ENCODE measurements around the gene MED12L.

Gene MED12L

DNA sequence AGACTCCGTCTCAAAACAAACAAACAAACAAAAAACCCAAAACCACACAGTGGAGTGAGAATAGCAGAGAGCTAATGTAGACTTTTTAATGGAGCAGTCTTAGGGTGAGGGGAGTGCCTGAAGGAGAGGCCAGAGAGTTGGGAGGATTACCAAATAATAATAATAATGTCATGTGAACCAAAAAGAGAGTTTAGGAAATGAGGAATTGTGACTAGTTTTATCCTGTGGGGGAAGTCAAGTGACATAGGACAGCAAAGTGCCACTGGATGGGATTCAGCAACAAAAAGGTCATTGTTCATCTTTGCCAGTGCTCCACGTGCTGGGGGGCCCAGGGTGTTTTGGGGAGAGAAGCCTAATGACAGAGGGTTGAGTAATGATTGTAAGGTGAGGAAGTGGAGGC, 218.3 kb downstream of the MED12L start:
- DNase-seq = no peak

DNA sequence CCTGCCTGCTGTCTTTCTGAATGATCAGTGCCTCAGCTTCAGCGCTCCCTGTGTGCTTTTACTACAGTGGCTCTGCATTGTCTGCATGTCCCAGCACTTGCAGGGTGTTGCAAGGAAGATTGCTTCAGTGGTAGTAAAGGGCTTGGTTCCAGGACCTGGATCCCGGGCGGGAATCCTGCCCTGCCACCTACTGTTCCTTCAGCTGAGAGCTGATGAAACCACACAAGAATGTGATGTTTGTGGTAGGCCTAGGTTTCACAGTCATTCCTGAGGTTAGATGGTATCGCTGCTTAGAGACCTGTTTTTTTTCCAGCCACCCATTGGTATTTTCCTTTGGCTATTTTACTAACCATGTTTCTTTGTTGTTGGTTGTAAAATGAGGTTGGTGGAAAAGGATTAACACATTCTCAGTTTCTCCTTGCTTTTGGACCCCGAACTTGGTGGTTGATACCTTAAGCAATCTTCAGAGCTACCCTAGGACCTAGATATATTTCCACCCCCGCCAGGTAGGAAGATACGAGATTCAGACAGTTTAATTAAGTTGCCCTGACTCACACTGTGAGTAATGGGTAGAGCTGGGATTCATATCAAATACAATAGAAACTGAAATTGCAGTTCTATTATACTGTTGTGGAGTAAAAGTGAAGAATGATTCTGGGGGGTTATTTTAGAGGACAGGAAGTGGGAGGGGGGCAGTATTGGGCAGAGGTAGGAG, 219.8 kb downstream of the MED12L start:
- DNase-seq = no peak

DNA sequence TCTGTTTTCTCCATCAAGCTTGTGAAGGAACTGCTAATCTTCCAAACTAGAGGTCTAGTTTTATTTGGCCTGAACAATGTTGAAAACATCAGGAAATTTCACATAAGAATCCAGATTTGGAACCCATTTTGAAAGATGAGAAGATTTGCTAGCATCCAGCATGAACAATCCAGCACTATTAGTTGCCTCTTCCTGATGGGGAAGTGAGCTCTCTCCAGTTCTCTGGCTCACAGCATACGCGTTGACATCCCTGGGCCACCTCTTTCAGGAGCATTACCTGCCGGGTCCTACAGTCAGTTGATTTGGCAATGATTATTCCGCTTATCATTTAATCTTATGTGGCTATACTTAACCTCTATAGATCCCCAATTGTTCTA, 220.3 kb downstream of the MED12L start:
- no peak for DNase-seq

DNA sequence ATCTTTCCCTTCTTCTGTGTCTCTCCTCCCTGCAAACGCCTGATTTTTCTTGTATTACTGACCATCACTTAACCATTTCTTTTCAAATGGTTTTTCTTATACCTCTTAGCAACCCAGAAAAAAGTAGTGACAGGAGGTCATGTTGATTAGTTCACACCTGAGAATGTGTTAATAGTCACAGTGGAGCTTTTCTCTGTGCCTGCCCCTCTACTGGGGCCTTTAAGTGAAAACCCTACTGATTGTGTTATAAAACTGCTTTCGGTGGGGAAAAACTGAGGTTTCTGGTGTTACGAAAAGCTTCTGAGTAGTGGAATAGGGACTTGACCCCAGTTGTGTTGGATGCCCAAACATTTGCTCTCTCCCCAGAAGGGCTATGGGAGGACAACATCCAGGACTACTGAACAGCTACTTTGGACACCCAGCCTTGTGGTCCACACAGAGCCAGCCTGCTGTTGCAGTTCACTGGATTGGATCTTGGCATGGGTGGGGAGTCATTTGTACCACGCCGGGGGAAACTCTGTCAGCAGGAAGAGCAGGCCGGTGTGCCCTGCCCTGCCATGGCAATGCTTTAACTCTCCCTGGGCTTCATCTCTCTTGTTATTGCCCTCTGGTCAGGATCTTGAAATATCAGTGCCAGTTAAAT, 220.8 kb downstream of the MED12L start:
- no peak for DNase-seq

DNA sequence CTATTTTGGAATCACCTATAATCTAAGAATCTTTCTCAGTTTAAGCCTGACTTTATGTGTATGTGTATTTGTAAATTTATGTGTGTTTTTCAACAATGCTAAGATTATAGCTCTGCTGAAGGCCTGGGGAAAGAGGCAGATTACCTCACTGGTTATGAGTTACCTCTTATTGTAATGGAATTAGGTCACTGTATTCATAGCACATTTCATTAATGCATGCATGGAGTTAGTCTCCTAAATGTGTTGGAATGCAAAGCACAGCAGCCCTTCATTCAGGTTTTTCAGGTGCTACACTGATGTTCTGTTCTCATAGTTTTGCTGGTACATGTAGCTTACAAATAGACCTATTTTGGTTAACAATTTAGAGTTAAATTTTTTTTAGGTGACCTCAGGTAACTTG, 221.7 kb downstream of the MED12L start:
- no peak for DNase-seq

DNA sequence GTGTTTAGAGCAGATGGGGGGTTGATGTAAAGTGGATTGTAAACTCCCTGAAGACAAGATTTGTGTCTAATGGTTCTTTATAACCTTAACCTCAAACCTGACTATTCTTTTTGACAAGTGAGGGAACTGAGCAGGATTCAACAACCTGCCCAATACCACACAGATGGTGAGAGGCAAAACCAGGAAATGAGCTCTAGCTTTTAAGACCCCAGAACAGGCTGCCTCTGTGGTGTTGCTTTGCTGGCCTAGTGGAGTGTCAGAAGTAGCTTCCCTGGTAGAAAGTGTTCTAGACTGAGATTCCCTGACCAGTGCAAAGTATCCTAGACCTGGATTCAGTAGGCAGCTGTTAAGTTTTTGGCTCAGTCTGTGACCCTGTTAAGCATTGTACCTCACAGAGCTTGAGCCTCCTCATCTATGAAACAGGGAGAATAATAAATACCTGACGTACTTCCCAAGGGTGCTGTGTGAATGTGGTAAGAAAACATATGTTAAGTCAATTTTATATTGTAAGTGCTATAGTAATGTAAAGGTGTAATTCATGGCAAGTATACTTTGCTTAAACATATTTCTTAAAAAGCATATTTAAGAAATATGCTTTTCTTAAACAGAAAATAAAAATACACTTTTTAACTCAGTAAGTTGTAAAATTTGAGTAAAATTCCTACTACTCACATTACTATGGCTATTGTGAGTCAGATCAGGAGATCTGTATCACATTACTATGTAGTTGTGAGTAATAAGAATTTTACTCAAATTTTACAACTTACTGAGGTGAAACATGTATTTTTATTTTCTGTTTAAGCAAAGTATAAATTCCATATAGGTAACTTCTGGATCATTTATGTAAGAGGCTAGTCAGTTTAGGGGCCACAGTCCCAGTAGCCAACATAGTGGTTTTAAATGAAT, 222.4 kb downstream of the MED12L start:
- DNase-seq = no peak

DNA sequence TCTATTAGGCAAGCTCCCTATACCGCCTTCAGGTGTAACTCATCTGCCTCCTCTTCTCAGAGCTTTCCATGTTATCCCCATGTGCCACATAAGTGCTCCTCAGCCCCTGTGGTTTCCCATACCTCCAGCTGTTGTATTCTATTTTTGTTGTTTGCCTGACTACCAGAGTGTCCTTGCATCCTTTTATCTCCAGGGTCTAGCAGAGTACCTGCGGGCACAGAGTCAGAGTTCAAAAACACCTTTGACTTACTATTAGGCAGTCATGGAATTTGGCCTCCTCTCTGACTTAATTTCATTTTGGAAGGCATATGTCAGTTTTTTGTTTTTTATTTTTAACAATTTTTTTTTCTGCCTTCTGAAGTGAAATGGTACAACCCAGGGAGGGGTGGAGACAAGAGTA, 224.1 kb downstream of the MED12L start:
- no peak for DNase-seq

DNA sequence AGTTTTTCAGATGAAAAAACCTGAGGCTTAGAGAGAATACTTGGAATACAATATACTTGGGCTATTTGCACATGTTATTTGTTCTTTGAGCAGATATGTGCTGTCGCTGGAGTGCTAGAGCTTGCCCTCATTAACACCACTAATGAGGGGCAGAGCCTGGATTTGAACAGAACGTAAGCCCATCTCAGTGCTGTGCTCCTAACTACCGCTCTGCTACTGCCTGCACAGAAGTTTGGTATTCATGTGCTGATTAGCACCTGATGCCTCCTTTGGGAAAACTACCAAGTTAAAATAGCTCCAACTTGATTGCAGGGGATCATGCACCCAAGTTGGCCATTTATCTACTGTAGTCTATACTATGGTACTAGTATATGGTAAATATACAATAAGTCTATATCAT, 227.5 kb downstream of the MED12L start:
- DNase-seq = no peak

DNA sequence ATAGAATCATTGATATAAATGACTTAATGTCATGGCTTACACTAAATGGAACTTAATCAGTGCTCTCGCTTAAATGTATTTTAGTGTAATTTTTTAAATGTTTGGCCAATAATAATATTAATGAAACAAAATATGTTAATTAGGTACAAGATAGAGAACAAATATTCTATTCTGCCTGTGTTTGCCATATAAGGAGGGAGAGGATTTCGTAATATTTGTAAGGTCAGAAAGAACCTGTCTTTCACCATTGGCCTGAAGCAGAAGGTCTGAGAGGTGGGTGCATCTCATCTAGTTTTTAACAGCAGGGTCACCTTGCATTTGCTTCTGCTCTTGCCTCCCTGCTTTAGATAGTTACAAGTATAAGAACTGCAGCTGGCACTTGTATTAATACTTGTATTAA, 228.7 kb downstream of the MED12L start:
- DNase-seq = no peak

DNA sequence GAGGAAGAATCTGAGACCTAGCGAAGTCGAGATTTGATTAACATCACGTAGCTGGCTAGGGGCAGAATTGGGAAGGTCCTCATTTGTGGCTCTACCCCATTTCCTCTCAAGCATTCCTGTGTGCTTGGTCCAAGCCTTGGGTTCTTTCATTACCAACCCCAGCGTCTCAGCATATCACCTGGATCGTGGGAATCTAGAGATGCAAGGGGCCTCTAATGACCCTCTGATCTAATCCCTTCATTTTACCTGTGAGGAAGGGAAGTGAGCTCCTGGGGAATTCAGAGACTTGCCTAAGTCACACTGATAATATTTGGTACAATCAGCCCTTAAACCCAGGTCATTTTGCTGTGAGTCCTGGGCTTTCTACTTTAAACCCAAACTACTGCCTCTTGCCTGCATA, 229.1 kb downstream of the MED12L start:
- DNase-seq = no peak

DNA sequence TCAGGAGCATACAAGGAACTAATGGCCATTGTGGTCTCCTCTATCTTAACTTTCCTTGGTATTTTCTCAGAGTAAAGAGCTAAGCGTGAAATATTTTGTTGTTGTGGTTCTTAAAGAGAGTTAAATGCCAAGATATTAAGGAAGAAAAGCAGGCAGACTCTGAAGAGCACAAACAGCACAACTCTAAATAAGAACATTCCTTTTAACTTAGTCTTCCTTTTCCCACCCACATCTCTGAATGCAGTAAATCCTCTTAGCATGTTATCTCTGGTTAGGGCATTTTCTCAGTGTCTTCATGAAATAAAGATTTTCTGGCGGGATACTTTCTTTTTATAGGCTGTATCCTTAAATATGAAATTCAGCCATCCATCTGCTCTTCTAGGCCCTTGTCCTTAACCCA, 229.7 kb downstream of the MED12L start:
- no peak for DNase-seq

DNA sequence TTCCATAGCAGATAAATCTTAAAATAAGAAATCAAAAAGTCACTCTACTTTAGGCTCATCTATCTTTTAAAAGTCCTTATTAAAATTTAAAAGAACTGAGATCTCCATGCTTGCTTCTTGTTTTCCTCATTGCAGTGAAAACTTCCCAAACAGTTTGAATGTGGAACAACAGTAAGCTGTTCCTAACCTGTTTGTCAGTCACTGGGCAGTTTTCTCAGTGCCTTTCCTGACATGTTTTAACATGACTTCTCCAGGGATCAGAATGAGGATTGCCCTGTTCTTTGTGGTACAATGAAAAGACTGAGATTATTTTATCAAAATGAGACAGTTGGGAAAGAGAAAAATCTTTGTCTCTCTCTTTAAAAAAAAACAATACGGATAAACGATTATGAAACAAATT, 230.4 kb downstream of the MED12L start:
- DNase-seq = no peak

DNA sequence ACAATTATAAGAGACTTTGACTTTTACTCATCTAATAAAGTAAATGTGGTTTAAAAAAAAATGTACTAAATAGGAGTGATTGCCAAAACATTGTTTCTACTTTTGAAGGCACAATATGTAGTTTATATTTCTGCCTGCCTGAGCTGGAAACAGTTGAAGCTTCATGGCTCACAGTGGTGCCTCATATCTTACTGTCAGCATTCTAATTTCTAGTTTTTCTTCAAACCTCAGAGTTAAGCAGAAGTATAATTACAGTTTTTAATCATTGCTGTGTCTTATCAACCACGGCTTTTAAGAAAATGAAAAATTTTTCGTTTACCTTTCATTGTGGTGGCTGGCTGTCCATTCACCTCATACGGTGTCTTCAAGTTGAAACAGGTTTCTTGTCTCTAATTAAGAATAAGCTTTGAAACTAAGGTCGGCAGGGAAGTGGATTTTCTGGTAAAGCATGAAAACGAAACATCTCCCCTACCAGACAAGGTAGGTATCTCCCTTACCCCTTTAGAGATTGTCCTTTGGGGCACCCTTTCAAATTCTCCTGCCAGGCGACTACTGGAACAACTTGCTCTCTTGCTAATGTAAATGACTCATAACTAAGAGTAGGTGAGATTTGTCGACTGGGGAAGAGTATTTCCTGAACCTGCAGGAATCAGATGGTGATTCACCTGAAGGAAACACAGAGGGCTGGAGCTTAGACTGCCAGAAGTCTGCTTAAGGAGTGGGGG, 231.0 kb downstream of the MED12L start, which contains the start of gene GPR87:
Gene GPR87, minus strand, starts transcription at position 554 of the 725 bp plus-strand sequence. CDS start 16,720 bp downstream, outside the sequence.
- DNase-seq = no peak

DNA sequence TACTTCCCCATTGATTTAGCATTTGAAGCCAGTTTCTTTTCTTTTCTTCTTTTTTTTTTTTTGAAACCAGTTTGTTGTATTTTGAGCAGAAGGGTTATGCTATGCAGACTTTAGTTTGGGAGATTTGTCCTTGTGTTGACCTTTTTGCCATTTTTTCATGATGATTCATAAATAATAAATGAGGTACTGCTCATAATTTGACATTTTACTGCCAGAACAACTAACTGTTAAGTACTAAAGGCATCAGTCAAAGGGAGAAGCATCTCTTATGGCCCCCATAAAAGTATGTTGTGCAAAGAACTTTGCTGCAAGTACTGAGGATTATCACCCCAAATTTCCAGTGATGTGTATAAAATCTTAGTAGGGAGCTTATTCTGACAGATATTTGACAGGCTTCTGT, 232.8 kb downstream of the MED12L start:
- DNase-seq = no peak

DNA sequence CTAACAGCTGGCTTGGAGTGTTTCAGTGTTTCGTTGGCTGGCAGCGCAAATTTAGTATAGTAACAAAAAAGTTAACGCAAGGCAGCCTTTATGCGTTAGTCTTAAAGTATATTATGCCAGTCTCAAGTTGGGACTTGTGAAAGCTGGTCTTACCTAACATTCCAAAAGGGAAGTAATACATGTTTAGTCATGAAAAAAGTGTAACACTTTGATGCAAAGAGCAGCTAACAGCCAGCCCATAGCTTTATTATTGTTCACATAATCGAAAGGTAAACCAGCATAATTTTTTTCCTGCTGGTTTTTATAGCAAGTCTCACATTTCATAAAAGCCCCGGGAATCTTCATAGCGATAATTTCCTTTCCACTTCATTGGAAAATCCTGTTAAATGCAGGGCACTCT, 233.5 kb downstream of the MED12L start:
- peak in 1 of 2 experiments; percentile 14 for DNase-seq

DNA sequence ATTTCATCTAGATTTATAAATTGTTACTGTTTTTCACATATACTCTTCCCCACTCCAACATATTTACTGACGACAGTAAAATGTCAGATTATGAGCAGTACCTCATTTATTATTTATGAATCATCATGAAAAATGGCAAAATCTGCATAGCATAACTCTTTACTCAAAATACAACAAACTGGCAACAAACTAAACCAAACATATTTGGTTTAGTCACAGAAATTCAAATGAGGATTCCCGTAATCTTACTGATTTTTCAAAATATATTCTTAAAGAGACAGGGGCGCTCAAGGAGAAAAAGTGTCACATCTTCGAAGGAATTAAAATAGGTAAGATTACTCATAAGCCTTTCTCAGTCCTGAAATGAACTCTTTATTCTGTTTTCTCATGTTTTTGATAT, 234.2 kb downstream of the MED12L start:
- no peak for DNase-seq

DNA sequence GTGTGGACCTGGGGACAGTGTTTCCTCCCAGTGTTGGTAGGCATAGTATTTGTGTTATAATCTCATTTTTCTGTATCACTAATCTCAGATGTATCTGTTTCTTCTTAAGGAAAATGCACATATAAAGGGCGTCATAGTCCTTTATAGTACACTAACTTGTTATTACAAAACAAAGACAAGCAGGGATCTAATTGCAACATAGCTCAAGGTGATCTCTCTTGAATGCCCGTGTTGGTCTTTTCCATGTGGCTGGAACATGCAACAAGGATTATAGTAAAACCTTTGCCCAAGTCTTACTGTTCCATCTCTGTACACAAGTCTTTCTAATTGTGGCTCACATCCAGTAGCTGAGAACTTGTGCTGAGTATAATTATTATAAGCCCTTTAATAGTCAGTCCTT, 234.7 kb downstream of the MED12L start:
- DNase-seq = no peak

DNA sequence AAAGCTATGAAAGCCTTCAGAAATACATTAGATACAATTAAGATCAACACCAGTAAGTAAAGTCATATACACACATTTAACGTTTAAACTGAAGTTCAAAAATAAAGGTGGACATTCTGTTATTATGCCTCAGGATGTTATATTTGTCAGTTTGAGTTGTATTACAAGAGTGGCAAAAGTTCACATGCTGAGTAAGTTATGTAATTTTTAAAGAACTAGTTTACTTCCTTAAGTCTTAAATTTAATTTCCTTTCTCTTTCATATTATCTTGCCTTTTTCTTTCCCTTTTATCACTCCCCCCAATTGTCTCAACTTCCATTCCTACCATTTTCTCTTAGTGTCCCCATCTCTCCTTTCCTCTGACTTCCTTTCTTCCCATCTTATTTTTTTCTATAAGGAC, 236.1 kb downstream of the MED12L start:
- DNase-seq = no peak

DNA sequence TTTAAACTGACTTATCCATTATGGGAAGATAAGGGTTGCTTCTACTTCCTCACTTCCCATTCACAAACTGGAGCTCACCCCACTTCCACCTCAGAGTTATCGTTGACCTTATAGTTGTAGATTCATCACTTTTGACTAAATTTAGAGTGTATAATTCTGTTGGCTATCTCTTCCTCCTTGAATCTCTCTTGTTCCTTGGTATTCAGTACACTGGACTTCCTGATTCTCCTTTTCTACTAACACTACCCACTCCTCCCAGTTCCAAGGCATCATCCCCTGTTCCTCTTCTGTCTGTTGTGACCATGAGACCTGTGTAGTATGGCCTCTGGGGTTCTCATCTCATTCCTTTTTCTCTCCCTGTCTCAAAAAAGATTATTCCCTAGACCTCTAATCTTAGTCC, 237.0 kb downstream of the MED12L start:
- no peak for DNase-seq

DNA sequence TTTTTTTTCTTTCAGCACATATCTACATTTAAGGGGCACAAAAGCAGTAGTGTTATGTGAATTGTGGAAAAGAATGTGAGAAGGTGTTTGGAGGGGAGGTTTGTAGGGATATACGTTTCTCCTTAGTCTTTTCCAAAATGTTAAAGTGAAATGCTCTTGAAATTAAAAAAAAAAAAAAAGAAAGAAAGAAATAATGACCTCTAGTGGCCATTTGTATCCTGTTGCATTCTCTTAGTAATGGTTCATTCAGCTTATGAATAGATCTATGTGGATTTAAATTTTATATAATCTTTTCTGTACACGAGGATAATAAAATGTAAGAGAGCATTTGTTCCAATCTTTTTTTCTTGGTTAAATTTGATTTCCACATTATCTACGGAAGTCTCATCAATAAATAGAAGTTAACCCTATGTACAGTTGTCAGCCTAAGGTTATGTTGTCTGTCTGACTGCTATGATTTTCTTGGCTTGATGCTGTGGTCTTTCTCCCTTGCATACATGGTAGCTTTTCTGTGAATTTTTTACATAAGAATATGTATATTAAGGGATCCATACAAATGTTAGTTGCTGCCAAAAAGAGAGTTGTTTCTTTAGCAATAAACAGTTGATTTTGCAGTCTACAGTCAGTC, 242.2 kb downstream of the MED12L start:
- no peak for DNase-seq

DNA sequence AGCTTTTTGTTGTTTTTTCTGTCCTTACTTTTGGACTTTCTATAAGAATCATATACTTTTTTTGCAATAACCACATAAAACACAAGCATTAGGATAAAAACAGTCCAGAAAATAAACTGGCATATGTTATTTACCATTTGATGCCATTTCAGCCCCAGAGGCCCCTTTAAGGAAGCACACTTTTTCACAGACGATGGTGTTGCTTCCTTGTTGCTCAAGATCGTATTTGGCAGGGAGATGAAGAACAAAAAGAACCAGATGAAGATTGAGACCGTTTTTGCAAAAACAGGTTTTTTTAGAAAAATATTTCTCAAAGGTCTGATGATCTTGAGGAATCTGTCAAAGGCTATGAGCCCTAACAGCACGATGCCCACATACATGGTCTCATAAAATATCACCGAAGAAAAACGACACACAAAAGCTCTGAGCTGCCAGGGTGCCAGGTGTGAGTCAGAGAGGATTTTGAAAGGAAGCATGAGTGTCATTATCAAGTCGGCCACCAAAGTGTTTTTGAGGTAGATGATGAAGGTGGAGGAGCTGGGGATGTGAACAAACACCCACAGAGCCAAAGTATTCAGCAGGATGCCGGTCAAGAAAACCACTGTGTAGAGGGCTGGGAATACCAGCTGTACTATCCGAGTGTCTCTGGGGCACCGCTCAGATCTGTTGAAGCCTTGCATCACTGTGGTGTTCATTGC, 243.0 kb downstream of the MED12L start:
- DNase-seq = no peak

DNA sequence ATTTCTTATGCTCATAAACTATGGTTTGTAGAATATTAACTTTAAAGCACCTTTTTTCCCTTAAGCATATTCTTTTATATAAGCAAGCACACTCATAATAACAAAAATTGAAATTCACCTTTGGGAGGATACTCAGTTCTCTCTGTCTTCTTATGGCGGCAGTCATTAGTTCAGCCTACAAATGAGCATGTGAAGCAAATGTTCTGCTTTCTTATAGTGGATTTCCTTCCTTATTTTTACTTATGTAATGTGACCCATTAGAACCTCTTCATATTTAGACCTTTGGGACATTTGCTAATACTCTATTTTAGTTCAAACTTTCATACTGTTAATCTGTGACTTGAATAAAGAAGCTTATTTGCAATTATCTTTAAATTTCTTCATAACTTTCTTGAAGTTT, 243.9 kb downstream of the MED12L start, which contains the start of gene P2RY13:
Gene P2RY13, minus strand, starts transcription at position 187 of the 400 bp plus-strand sequence. Its CDS starts 21 bp downstream, at position 166.
- no peak for DNase-seq
